ENCODE measurements around the gene DBT.
"Not testable (repeated sequence)": the region's sequence is repeated elsewhere in the genome, so short reads cannot be mapped to it uniquely, and the experiment has no call there.

Gene DBT

DNA sequence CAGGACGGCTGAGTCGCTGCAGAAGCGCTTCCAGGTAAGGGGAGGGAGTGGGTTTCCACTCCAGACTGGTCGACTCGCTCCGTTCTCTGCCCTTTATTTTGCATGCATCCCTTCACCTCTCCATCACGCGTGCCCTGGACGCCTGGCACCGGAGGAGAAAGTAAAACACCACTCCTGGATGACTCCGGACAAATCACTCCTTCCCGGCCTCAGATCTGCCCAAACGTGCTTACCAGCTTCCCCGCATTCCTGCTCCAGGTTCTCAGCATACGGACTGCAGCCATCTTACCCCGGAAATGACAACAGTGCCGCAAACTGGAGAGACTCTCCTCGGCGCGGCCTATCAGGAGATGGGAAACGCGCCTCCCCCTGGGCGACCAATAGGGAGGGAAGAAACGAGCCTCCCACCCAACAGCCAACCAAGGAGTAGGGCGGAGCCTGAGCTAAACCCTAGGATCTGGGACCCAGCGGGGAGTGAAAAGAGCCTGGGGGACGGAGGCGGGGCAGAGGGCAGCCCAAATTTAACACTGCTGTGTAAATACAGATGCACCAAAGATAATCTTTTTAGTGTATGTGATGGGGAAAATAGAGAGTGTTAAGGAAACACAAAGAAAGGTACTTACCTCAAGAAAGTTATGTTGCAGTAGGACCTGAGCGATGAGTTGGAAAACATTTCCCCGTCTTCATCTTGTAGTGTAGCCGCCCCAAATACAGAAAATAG is at the start of gene DBT:
DBT (minus strand) TSS at position 298 of the 721 bp plus-strand sequence; CDS start at position 284, 14 bp downstream.
- peak; percentile 92 for DNase-seq

DNA sequence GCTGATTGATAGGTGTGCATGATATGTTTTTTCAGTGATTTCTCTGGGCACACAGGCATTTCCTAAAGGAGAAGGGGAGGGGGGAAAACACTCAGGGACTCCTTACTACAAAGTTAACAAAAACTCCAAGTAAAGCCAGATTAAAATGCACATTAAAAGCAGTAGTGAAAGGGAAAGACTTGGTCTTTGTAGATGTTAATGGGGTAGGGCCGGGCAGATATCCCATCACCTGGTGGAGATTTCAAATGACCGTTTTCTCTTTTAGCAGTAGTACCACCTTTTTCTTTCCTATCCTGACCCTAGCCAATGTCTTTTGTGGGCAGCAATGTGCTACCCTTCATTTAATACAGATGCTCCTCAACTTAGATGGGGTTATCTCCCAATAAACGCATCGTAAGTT is 48.9 kb upstream of the DBT start:
- DNase-seq, result no peak

- DNase-seq, result not testable (repeated sequence)
Observed at GRCh38 chr1:100296997-100297396, 47.4 kb upstream of the DBT start.

DNA sequence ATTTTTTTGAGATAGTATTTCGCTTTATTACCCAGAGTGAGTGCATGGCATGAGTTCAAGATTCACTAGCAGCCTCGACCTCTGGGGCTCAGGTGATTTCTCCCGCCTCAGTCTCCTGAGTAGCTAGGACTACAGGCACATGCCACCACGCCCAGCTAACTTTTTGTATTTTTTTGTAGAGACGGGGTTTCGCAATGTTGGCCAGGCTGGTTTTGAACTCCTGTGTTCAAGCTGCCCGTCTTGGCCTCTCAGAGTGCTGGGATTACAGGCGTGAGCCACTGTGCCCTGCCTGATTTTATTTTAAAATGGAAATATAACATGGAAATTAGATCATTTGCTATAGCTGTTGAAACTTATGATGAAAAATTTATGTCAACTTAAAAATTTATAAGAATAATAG is 46.5 kb upstream of the DBT start:
- no peak for DNase-seq

DNA sequence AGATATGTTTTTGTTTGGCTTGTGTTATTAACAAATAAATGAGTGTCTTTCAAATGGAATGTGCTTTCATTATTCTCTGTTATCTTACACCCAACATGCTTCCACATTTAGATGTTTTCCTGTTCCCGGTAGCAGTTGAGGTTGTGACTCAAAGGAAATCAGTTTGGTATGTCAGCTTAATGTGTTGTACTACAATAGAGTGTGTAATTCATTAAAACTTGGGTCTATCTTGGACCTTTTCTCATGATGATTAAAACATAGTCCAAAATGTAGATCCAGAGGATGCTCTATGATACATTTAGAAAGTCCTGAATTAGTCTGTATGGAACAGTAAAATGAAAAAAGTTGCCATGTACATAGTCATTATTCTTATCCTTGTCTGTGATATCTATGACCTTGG is 43.1 kb upstream of the DBT start:
- no peak for DNase-seq

GRCh38 chr1:100290291-100290690 is 40.7 kb upstream of the DBT start:
- no peak for DNase-seq

- DNase-seq, result no peak
Observed at GRCh38 chr1:100287162-100287561, 37.5 kb upstream of the DBT start.

DNA sequence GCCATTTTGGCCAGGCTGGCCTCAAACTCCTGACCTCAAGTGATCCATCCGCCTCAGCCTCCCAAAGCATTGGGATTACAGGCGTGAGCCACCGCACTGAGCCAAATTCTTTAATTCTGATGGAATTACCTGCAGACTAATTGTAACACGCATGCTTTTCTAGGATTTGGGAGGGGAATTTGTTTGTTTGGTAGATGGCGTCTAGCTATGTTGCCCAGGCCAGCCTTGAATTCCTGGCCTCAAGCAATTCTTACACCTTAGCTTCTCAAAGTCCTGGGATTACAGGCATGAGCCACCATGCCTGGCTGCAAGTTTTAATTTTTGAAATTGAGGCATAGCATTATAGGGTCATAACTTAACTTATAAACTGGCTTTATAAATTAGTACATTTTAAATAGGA is 35.0 kb upstream of the DBT start:
- no peak for DNase-seq

- no peak for DNase-seq
Observed at GRCh38 chr1:100279954-100280682, 30.5 kb upstream of the DBT start.

DNA sequence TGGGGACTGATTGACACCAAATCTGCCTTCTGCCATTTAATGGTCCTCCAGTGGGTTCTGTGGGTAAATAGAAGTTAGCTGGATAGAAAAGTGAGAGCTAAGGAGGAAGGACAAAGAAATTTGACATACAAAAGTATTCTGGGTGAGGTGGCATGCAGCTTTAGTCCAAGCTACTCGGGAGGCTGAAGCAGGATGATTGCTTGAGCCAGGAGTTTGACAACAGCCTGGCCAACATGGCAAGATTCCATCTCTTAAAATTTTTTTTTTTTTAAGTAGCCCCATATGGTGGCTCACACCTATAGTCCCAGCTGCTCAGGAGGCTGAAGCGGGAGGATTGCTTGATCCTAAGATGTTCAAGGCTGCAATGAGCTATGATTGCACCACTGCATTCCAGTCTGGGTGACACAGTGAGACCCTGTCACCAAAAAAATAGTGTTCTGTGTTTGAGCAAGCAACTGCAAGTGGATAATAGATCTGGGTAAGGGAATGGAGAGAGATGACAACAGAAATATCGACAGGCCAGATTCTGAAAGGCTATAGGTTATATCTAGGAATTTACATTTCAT is 29.8 kb upstream of the DBT start:
- no peak for DNase-seq

GRCh38 chr1:100277866-100278265 is 28.2 kb upstream of the DBT start:
- DNase-seq, result no peak

DNA sequence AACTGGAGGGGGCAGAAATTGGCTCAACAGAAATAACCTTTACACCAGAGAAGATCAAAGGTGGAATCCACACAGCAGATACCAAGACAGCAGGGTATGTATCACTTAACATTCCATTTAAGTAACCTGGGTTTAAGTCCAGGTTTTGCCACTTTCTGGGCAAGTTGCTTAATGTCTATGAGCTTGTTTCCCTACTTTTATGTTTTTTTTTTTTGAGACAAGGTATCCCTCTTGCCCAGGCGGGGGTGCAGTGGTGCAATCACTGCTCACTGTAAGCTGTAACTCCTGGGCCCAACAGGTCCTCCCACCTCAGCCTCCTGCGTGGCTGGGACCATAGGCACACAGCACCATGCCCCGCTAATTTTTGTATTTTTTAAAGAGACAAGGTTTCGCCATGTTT is 18.6 kb upstream of the DBT start:
- DNase-seq, result no peak

DNA sequence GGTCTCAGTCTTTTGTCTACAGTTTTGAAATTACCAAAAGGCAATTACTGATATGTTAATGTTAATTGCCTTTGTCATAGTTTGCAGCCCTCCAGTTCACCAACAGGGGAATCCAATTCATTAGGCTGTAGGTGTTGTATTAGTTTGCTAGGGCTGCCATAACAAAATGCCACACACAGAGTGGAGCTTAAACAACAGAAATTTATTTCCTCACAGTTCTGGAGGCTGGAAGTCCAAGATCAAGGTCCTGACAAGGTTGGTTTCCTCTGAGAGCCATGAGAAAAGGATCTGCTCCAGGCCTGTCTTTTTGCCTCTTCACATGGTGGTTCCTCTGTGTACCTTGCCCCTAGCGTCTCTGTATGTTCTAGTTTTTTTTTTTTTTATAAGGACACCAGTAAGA is 17.6 kb upstream of the DBT start:
- no peak for DNase-seq

- no peak for DNase-seq
Observed at GRCh38 chr1:100266741-100267140, 17.1 kb upstream of the DBT start.

DNA sequence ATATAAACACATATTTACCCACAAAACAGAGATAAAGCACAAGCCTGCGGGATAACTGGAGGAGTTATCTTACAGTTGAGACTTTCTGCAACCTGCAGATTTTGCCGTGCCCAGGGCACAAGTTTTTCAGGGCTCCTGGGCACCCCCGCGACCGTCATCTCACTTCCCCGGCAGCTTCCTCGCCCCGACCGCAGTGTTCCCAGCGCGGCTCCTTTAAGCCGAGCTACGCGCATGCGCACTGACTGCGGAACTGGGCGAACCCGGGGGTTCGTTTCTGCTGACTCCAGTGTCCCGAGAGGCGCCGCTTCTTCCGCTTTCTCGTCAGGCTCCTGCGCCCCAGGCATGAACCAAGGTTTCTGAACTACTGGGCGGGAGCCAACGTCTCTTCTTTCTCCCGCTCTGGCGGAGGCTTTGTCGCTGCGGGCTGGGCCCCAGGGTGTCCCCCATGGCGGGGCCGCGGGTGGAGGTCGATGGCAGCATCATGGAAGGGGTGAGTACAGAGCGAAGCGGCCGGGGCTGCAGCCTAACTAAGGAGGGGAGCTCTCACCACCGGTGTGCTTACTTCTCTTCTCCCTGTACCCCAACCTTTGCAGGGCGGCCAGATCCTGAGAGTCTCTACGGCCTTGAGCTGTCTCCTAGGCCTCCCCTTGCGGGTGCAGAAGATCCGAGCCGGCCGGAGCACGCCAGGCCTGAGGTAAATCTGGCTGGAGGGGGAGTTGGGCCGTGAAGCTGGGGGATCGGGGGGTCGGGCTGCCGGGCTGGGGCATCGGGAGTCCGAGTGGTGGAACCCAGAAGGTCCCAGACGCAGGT is 16.5 kb upstream of the DBT start, which contains the start of gene RTCA:
RTCA (plus strand) TSS at position 286 of the 810 bp plus-strand sequence; CDS start at position 446, 160 bp downstream.
- DNase-seq, result peak; percentile 93

GRCh38 chr1:100265562-100265930 is 15.9 kb upstream of the DBT start:
- no peak for DNase-seq

GRCh38 chr1:100264081-100264480 is 14.4 kb upstream of the DBT start:
- DNase-seq, result not testable (repeated sequence)

- DNase-seq, result no peak
Observed at GRCh38 chr1:100261686-100262085, 12.1 kb upstream of the DBT start.

- not testable (repeated sequence) for DNase-seq
Observed at GRCh38 chr1:100258427-100258826, 8.8 kb upstream of the DBT start.

- DNase-seq, result not testable (repeated sequence)
Observed at GRCh38 chr1:100256273-100256672, 6.6 kb upstream of the DBT start.

DNA sequence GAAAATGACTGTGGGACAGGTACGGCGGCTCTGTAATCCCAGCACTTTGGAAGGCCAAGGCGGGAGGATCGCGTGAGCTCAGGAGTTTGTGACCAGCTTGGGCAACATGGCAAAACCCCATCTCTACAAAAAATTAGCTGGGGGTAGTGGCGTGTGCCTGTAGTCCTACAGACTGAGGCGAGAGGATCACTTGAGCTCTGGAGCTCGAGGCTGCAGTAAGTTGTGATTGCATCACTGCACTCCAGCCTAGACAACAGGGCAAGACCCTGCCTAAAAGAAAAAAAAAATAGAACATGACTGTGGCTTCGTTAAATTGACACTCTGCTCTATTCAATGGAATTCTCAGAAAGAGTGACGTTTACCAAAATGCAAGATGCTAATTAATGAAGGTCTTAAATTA is 3.9 kb upstream of the DBT start:
- no peak for DNase-seq

DNA sequence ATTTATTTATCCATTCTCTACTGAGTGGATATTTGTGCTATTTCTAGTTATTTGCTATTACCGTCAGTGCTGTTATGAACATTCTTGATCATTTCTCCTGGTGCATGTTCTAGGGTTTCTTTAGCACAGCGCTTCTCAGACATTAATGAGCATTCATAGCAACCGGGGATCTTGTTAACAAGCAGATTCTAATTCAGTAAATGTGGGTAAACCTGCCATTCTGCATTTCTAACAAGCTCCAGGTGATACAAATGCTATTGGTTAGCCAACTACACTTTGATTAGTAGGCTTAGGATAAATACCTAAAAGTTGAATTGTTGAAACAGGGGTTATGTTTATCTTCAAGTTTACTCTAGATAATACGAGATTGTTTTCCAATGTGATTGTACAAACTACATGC is 3.3 kb upstream of the DBT start:
- DNase-seq, result no peak

GRCh38 chr1:100250807-100251206 is 1.2 kb upstream of the DBT start:
- no peak for DNase-seq
